ENCODE results near the gene BCL2L11.

DNA sequence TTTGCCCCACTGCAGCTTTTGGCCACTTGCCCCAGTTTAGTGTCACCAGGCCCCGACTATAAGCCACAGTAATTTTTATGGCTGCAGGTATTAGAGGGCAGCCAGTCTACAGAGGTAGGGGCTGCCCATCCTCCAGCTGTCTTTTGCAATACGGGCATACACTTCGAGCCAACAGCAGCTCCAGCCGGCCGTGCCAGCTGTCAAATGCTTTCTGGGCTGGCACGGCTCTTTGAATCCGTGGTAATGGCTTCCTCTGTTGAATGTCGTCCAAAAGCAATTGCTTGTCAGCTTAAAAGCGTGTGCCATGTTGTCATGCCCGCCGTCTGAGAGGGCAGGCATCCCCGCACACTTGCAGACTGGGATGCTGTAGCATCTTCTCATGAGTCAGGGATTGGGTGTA lies 41.3 kb downstream of the BCL2L11 start:
- TF ChIP-seq, protein P1, sequence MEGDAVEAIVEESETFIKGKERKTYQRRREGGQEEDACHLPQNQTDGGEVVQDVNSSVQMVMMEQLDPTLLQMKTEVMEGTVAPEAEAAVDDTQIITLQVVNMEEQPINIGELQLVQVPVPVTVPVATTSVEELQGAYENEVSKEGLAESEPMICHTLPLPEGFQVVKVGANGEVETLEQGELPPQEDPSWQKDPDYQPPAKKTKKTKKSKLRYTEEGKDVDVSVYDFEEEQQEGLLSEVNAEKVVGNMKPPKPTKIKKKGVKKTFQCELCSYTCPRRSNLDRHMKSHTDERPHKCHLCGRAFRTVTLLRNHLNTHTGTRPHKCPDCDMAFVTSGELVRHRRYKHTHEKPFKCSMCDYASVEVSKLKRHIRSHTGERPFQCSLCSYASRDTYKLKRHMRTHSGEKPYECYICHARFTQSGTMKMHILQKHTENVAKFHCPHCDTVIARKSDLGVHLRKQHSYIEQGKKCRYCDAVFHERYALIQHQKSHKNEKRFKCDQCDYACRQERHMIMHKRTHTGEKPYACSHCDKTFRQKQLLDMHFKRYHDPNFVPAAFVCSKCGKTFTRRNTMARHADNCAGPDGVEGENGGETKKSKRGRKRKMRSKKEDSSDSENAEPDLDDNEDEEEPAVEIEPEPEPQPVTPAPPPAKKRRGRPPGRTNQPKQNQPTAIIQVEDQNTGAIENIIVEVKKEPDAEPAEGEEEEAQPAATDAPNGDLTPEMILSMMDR (IDR thresholded peaks at IDR 0.05; ENCODE audit: extremely low read depth in 1 of 2, insufficient read depth in 1 of 2, low read depth in 1 of 2, low read length in 2 of 2) = no peak
- TF ChIP-seq POLR2A (IDR thresholded peaks at IDR 0.05; ENCODE audit: low read depth, low read length) (no peak), MYC (IDR thresholded peaks at IDR 0.05; ENCODE audit: low read depth, low read length) (no peak), POLR2AphosphoS5 (IDR thresholded peaks at IDR 0.05; ENCODE audit: insufficient read depth, low read depth, low read length) (no peak), EZH2 (IDR thresholded peaks at IDR 0.05; ENCODE audit: borderline replicate concordance, low read depth, low read length, severe bottlenecking) (no peak), MAX (IDR thresholded peaks at IDR 0.05; ENCODE audit: insufficient read depth, insufficient read length) (no peak), GATA2 (IDR thresholded peaks at IDR 0.05; ENCODE audit: insufficient read depth, insufficient read length, low read depth, low read length) (no peak), JUN (IDR thresholded peaks at IDR 0.05; ENCODE audit: borderline replicate concordance, insufficient read depth, insufficient read length, low read depth) (no peak), FOS (IDR thresholded peaks at IDR 0.05; ENCODE audit: borderline replicate concordance, insufficient read depth, low read length) (no peak)
